Stimulated activated CD8-positive, alpha-beta memory T cell treated with anti-CD3 and anti-CD28 coated beads, Interleukin-2, amount 100 ng/mL, for 48 hours (primary cell): ENCODE measurements around the gene PMIS2.

ENCODE experiments used
- DNase-seq, 2 donors: peaks; one replicate each; pipeline ENCODE4 v3.0.0-alpha.2; 2020; ENCODE audit warnings: low read depth in 2 of 2

Gene PMIS2

GRCh38 chr19:35585848-35586247 is at the start of gene PMIS2:
PMIS2 (plus strand) TSS chr19:35586173; CDS start chr19:35586260, 87 bp downstream.
- peak; percentile 10 to 30 for DNase-seq

GRCh38 chr19:35539314-35539713 is 46.7 kb upstream of the PMIS2 start:
- no peak for DNase-seq

- no peak for DNase-seq
Measured at GRCh38 chr19:35539850-35540249, 46.1 kb upstream of the PMIS2 start.

DNA sequence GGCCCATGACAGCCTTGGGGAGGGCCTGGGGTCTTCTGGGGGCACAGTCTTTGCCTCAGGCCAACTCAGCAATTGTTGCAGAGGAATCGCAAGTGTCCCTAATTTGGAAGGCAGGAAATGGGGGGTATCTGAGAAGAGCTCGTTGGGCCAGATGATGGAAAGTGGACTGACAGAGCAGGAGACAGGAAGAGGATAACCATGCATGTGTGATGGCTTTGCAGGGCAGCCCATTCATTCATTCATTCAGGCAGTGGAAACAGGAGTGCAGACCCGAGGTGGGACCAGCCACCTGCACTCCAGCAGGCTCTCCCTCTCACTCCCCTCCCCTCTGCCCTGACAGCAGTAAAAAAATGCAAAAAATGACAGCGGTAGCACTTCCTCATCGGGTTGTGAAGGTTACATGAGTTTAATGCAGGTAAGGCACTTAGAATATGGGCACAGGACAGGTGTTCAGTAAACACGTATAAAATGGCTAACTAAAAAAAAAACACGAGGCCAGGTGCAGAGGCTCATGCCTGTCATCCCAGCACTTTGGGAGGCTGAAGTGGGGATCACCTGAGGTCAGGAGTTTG is 45.5 kb upstream of the PMIS2 start:
- DNase-seq = no peak

- DNase-seq = no peak
Measured at GRCh38 chr19:35542209-35542608, 43.8 kb upstream of the PMIS2 start.

GRCh38 chr19:35543280-35544109 is 42.5 kb upstream of the PMIS2 start:
- no peak for DNase-seq

DNA sequence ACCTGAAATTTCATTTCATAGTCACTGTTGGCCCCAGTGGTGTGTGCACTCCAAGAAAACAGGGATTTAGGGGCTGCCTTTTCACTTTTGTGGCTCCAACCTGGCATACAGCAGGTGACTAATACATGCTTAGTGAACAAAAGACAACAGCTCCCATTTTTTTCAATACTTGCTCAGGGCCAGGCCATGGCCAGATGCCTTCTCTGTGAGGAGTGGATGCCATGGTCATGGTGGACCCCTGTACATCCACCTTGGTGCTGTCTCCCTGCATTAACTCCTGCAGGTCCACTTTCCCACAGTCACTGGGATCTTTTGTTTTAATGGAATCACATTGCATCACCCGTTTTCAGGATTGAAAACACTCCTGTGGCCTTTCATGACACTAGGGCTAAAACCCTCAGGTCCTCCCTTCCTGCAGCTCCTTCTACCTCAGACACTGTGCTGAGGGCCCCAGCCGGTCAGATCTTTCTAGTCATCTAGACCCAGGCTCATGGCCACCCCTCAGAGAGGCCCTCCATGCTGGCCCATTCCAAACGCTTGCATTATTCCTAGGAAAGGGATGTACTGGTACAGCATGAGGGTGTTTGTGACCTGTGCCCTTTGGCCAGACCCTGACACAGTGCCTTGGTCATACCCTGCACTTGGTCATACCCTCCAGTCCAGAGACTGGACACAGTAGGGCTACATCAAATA is 41.7 kb upstream of the PMIS2 start:
- DNase-seq = no peak

DNA sequence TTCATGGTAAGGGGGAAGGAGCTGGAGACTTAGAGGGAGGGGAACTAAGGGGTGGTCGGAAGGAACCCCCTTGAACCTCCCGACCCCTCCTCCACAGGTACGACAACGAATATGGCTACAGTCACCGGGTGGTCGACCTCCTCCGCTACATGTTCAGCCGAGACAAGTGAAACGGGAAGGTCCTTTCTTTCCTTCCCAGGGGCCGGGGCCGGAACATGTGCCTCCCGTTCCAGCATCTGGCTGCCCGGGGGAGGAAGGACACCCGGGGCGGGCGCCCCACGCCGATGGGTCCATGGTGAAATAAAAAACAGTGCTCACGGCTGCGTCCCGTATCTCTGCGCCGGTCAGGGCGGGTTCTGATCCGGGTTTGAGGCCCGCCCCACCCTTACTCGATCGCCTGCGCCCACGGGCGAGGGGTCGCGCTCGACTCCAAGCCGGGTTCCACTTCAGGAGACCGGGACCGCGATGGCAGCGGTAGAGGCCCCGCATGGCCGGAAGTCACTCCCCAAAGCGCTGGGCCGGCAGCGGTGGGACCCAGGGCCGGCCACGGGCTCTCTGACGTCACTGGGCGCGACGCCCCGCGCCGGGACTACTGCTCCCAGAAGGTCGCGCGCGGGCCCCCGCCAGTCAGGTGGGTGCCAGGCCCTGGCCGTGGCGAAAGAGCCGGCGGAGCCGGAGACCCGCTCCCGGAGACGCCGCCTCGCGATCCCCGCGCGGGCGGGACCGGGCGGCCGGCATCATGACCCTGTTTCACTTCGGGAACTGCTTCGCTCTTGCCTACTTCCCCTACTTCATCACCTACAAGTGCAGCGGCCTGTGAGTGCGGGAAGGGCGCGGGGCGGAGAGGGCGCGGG is 40.7 kb upstream of the PMIS2 start, which contains the start of gene TMEM147:
Gene TMEM147 (plus strand): TSS at position 626 of the 854 bp plus-strand sequence. CDS start 114 bp downstream, at position 740.
- peak; percentile 86 to 88 for DNase-seq

- DNase-seq = peak; percentile 67 to 74
Measured at GRCh38 chr19:35545855-35546381, 40.1 kb upstream of the PMIS2 start.

GRCh38 chr19:35546532-35546931 is 39.4 kb upstream of the PMIS2 start:
- DNase-seq = no peak

GRCh38 chr19:35549174-35549788 is 36.7 kb upstream of the PMIS2 start:
- DNase-seq = peak; percentile 27 to 28

DNA sequence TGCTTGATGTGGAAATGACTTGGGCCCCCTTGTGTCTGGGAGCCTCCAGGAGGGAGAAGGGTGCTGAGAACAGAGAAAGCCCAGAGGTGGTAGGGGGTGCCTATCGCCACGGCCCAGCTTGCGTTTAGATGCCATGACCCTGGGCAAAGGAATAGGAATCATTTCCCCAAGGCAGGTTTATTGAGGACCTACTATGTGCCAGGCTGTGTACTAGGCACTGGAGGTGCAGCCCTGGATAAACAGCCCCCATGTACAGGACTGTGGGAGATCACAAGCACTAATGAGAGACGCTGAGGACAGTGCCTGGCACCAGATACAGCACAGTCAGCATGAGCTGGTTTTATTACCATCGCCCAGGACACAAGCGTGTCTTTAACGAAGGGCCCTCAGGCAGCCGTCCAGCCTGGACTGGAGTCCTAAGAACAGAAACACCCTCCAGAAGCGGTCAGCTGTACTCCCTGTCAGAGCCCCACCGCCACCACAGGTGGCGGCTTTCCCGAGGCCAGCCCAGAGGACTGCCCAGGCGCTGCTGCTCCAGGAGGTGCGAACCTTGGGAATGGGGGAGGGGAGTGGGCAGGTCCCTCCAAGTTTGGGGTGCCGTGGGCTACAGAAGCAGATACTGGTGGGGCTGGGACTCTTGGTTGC is 36.0 kb upstream of the PMIS2 start:
- no peak for DNase-seq

DNA sequence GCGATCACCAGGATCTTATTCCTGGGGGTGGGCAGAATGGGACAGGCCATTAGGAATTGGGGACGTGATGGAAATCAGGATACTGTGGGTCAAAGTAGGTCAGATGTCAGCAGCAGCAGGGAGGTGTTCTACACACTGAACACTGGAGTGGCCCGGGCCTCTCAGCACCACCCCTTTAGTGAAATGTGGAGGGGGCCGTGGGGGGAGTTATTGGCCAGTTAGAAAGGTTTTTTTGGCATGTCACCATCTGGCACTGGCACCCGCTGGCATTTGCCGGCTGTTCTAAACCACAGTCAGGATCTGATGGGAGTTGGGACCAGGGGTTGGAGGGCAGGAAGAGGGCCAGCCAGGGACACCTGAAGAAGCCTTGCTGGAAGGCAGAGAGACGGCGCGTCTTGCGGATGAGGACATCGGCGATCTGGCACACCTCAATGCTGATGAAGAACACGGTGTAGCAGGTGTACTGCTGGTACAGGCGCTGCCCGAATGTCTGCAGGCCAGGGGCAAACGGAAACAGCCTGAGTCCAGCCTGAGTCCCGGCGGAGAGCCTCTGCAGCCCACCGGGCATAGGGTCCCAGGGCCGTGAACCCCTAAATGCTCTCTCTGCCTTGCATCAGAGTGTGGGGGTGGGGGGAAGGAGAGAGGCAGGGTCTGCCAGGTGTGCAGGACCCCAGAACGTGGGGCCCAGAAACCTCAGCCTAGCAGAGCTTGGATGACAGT is 34.7 kb upstream of the PMIS2 start:
- DNase-seq = no peak

DNA sequence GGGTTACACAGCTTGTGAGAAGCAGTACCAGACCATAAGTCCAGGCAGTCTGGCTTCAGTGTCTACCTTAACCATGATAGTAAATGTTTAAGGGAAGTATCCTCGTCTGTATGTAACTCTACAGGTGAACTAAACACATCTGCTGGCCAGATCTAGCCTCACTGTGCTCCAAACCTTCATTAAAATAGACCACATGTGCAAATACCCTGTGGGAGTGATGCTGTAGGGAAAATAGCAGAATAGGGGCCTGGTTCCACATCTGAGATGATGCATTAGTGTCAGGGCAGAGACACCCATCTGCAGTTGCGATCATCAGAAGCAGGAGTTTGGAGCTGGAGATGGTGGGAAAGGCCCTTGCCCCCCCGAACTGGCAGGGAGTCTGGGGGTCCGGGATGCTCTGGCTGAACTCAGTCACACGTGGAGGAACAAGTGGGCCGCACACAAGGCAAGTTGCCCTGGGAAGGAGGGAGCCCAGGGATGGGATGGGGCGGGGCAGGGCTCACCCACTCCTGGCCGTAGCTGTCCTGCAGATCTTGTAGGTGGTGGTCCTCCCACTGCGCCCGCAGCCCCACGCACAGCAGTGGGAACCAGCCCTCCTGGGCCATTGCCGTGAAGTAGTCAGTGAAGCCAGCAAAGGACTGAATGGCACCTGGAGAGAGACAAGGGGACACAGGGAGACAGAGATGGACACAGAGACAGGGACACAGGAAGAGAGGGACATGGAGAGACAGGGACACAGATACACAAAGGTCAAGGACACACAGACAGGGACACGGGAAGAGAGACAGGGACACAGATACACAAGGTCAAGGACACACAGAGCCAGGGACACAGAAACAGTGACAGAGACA is 33.2 kb upstream of the PMIS2 start:
- no peak for DNase-seq

DNA sequence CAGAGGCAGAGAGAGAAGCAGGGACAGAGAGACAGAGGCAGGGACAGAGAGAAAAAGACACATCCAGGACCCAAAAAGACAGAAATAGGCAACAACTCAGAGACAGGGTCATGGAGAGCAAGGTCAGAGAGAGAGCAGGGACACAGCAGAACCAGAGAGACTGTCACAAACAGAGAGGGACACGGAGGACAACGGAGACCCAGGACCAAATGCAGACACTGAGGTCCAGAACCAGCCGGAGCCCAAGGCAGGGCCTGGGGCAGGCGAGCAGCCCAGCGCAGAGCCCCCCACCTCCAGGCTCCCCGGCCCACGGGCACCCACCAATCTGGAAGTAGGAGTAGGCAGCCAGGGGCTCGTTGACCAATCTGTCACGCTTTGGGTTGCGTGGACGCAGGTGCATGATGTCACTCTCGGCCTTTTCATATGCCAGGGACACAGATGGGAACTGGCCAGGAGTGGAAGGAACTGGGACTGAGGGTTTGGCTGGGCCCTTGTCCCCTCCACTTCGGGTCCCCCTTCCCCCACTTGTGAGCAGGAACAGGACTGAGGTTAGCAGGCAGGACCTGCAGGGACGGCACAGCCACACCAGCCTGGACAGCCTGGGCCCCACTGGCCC is 32.5 kb upstream of the PMIS2 start:
- DNase-seq = no peak

DNA sequence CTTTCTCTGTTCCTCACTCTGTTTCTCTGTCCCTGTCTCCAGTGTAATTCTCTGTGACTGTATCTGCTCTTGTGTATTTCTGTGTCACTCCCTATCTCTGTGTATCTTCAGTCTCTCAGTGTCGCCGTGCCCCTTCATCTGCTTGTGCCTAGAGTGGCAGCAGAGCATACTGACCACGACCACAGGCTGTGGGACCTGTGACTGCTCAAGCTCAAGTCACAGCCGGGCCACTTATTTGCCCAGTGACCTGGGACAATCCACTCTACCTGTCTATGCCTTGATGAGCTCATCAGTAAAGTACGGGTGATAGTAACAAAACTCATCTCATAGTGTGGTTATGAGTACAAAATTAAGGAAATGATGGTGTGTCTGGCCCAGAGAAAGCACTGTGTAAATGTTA is 31.9 kb upstream of the PMIS2 start:
- no peak for DNase-seq

DNA sequence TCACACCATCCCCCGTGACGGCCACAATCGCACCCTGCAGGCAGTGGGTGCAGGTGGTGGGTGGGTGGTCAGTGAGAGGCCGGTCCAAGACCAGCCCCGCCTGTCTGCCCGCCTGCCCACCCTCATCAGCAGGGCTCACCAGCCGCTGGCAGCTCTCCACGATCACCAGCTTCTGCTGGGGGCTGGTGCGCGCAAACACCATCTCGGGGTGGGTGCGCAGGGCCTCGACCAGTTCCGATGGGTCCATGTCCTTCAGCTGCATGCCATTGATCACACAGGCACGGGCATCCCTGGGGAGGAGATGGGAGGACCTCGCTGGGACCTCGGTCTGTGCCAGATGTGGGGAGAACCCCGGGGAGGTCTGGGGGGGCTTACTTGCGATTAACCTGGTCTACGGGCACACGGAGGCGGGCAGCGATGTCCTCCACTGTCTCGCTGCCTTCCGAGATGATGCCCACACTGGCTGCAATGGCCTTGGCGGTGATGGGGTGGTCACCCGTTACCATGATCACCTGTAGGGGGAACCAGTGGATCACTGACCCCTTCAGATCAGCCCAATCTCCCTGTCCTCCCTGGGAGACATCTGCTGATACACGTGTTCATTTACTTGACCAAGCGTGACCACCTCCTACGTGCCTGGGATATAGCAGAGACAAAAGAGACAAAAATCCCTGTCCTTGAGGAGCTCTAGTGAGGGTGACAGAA is 30.5 kb upstream of the PMIS2 start:
- DNase-seq = no peak
